ENCODE data around the gene MCCC1. TPM values are rescaled to one million over a fixed set of nuclear protein-coding genes. Genes with fewer than 3 reads are reported as not detected.

Gene MCCC1
- total RNA-seq, 6 experiments from 2014 or later, result 15.1 to 21.2 (median 16.1) TPM

- no peaks in the 10 kb centered on the region for H3K9me3 Mint-ChIP-seq
- peaks cover 5% of the 10 kb centered on the region; the same call in 1 of the 2 replicates for H3K36me3 Mint-ChIP-seq (ENCODE audit: low read depth)
- DNase-seq, result no peak
- H3K27ac Mint-ChIP-seq, result peak overlapping the region; percentile 41
- TF ChIP-seq CTCF (IDR thresholded peaks at IDR 0.05), result no peak
- H3K4me1 Mint-ChIP-seq (ENCODE audit: low read depth), result peaks cover 51% of the 10 kb centered on the region
- no peak overlapping the region for H3K4me3 Mint-ChIP-seq
- H3K27me3 Mint-ChIP-seq (ENCODE audit: insufficient read depth), result no peaks in the 10 kb centered on the region
Measured at GRCh38 chr3:182967218-182968204, 131.8 kb downstream of the MCCC1 start.

GRCh38 chr3:182965861-182966366 lies 133.4 kb downstream of the MCCC1 start:
- Mint-ChIP-seq H3K4me3 (no peak overlapping the region), H3K27me3 (ENCODE audit: insufficient read depth) (no peaks in the 10 kb centered on the region), H3K4me1 (ENCODE audit: low read depth) (peaks cover 37% of the 10 kb centered on the region), H3K36me3 (ENCODE audit: low read depth) (peaks cover 5% of the 10 kb centered on the region; the same call in 1 of the 2 replicates), H3K27ac (no peak overlapping the region), H3K9me3 (no peaks in the 10 kb centered on the region)
- DNase-seq, result no peak
- TF ChIP-seq CTCF (IDR thresholded peaks at IDR 0.05), result no peak

Other genes with a start within 250 kb of the MCCC1 start
- gene DCUN1D1, start 119.0 kb downstream of the MCCC1 start, total RNA-seq (2021; fragmentation: NEBNext Ultra II Directional; extraction: Animal tissue kit (Norgen Biotek cat#: 25700)), result 10 to 100 TPM; 46.1 to 56.9 (median 52.2) TPM
- gene LAMP3, start 63.2 kb upstream of the MCCC1 start, total RNA-seq (2021; fragmentation: NEBNext Ultra II Directional; extraction: Animal tissue kit (Norgen Biotek cat#: 25700)), result under 1 TPM in 1 of 6 experiments, not detected in 5; 0.06 TPM
- gene B3GNT5, start 153.8 kb upstream of the MCCC1 start, total RNA-seq (2021; fragmentation: NEBNext Ultra II Directional; extraction: Animal tissue kit (Norgen Biotek cat#: 25700)), result not detected